H7 (cell line): ENCODE measurements around the gene TMEM158. TPM values are rescaled to one million over a fixed set of nuclear protein-coding genes. Genes with fewer than 3 reads are reported as not detected.

Experiments
- DNase-seq: peaks from one replicate; pipeline ENCODE4 v3.0.0; 2012
- H3K27me3 ChIP-seq: 2 replicates; pipeline ENCODE4 v1.6.0; 2011; ENCODE audit warnings: mild to moderate bottlenecking, low read length; ENCODE audit not compliant: control insufficient read depth, insufficient read depth
- H3K36me3 ChIP-seq: replicated peaks from 2 replicates; pipeline ENCODE4 v1.5.1; 2011; ENCODE audit warnings: low read length; ENCODE audit not compliant: control insufficient read depth, insufficient read depth
- H3K4me3 ChIP-seq: 2 replicates; pipeline ENCODE4 v1.5.1; 2011; ENCODE audit warnings: low read depth, mild to moderate bottlenecking, control low read depth, low read length, moderate library complexity; ENCODE audit not compliant: insufficient read depth
- total RNA-seq: library from RNA; depleted of rRNA; stranded (reverse); fragments of >200 nt; shearing (Covaris generic); gene quantifications from 2 replicates; pipeline ENCODE4 v1.2.3, GENCODE V29; 2014; rRNA removed

TMEM158 gene
- total RNA-seq, 1 experiment from 2014 or later, result 11.5 TPM

DNA sequence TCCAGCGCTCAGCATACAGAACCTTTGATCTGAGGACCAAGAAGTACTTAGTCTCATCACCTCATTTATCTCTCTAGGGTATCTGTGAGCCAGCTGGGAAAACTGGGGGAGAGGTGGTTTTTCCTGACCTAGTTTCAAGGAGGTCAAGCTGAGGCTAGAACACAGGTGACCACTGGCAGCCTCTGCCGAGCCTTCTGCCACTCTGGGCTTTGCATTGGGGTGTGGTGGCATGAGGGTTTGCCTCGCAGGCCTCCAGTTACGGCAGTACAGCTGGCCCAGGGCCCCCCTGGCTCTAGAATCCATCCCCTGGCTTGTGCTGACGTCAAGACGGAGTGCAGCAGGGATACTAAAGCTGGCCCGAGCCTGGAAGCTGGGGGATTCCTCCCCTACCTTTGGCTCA is 45.2 kb downstream of the TMEM158 start:
- DNase-seq, result no peak
- Histone ChIP-seq H3K36me3 (no peaks in the 10 kb centered on the region), H3K4me3 (no peak overlapping the region), H3K27me3 (peaks cover 1% of the 10 kb centered on the region; the same call in 1 of the 2 replicates)

DNA sequence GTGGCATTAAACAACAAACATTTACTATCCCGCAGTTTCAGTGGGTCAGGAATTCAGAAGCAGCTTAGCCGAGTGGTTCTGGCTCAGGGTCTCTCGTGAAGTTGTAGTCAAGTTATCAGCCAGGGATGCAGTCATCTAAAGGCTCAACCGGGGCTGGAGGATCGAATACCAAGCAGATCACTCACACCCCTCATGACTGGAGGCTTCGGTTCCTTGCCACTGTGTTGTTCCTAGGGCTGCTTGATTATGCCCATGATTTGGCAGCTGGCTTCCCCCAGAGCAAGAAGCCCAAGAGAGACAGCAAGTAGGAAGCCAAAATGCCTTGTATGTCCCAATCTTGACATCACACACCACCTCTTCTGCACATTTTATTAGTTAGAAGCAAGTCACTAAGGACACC is 46.0 kb downstream of the TMEM158 start:
- Histone ChIP-seq H3K36me3 (no peaks in the 10 kb centered on the region), H3K4me3 (no peak overlapping the region), H3K27me3 (peaks cover 1% of the 10 kb centered on the region; the same call in 1 of the 2 replicates)
- DNase-seq, result no peak

DNA sequence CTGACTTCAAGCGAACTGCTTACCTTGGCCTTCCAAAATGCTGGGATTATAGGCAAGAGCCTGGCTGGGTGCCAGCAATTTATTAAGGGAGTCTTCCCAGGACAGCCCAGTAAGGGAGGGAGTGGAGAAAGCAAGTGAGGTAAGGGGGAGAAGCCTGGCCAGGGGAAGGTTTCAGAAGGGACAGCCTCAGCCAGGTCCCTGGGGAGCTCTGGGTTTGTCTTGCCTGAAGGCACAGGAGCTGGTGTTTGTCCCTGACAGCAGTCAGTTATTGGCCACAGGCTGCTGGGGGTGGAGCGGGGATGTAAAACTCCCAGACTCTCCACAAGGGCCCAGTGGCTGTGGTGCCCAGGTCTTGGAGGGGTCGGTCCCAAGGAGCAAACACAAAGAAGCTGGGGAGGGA is 46.9 kb downstream of the TMEM158 start:
- Histone ChIP-seq H3K27me3 (no peaks in the 10 kb centered on the region; the same call in 1 of the 2 replicates), H3K36me3 (no peaks in the 10 kb centered on the region)
- no peak for DNase-seq

DNA sequence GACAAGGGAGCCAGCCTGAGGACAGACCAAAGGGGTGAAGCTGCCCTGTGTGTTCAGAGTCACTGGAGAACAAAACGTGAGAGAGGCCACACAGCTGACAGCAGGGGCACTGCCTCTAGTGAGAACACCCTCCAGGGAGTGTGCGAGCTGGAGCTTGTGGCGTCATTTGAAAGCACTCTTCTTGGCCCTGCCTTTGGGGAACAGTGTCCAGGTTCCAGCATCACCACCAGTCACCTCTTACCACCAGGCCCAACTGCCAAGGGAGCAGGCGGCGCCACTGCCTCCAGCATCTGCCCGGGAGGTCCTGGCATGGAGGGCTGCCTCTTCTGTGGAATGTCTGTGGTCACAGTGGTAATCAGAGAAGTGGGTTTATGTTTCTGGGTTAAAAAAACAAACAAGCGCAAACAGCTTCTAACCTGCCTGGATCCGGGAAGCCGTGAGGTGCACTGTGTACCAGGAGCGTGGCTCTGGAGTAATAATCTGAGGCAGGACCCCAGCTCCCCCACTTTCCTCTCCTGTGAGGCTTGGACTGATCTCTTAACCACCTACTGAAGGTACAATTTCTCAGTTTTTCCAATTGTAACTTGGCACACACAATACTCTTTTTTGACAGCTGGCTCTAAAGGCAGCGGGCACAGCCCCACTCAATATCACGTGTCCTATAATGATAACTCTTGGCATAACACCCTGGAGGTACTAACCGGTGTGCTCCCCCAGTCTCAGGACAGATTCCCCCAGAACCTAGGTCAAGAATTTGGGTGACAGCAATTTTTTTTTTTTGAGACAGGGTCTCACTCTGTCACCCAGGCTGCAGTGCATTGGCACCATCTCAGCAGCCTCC is 47.7 kb downstream of the TMEM158 start:
- no peak overlapping the region for H3K4me3 ChIP-seq
- H3K36me3 ChIP-seq, result no peaks in the 10 kb centered on the region
- no peaks in the 10 kb centered on the region; the same call in 1 of the 2 replicates for H3K27me3 ChIP-seq
- no peak for DNase-seq

More for the DNA sequence above, 46.9 kb downstream of the TMEM158 start:
- no peak overlapping the region for H3K4me3 ChIP-seq

DNA sequence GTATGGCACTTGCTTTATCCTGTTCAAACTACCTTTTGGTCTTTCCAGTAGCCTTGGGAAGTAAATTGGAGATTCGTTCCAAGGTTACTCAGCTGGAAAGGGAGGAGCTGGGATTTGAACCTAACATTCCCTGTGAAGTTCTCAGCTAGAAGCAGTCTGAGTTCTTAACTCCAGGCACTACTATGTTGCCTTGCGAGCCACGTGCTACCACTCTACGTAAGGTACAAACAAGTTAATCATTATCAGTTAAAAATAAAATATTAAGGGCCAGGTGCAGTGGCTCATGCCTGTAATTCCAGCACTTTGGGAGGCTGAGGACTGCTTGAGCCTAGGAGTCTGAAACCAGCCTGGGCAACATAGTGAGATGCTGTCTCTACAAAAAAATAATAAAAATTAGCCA is 49.2 kb downstream of the TMEM158 start:
- DNase-seq, result no peak
- no peaks in the 10 kb centered on the region; the same call in 1 of the 2 replicates for H3K27me3 ChIP-seq
- H3K36me3 ChIP-seq, result no peaks in the 10 kb centered on the region
- no peak overlapping the region for H3K4me3 ChIP-seq

Other genes with a start within 250 kb of the TMEM158 start
- not detected in 2 replicates for gene CLEC3B, start 200.0 kb downstream of the TMEM158 start, total RNA-seq
- 1.5 and 2.2 TPM in 2 replicates for gene CDCP1, start 79.9 kb downstream of the TMEM158 start, total RNA-seq
- gene LARS2, start 162.3 kb upstream of the TMEM158 start, total RNA-seq, result 54.7 and 59.3 TPM in 2 replicates